HepG2 (cell line): ENCODE measurements around the gene FITM2.

Source experiments
- NFIC ChIP-seq: IDR thresholded peaks from 2 replicates; pipeline ENCODE4 v1.6.1; 2012; ENCODE audit warnings: mild to moderate bottlenecking, low read length, inconsistent platforms
- ZNF710 ChIP-seq: sonication (generic); formaldehyde crosslinking; IDR thresholded peaks from 2 replicates; pipeline ENCODE4 v1.5.0; 2020; ENCODE audit warnings: mild to moderate bottlenecking, missing genetic modification reagents, borderline replicate concordance

DNA sequence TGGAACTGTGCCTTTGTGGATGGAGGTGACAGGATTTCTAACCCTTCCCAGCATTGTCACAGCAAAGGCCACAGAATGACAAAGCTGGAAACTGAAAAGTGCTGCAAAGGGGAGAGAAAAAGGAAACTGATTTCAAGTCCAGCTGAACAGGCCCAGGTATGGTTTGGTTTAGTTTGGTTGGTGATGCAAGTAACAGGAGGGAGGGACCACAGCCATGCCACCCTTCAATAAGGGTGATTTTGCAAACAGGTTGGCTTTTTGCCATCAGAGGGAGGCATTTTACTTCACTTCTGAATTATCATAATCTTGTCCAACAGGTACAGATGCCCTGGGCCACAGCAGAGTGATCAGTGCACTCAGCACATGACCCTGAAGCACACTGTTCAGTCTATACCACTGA lies 6.6 kb downstream of the FITM2 start:
- TF ChIP-seq ZNF710 (CRISPR knock-in tag): no peak
- no peak for TF ChIP-seq NFIC
